Myocyte (in vitro differentiated cells): ENCODE data around the gene TGM3. TPM values are rescaled to one million over a fixed set of nuclear protein-coding genes. Genes with fewer than 3 reads are reported as not detected.
"Not testable (repeated sequence)": the region's sequence is repeated elsewhere in the genome, so short reads cannot be mapped to it uniquely, and the experiment has no call there.

ENCODE experiments used
- DNase-seq: peaks from one replicate; pipeline ENCODE4 v3.0.0-alpha.2; 2012; ENCODE audit warnings: low read depth
- polyA plus RNA-seq: library from polyadenylated mRNA; unstranded; fragments of >200 nt; gene quantifications from one replicate; pipeline ENCODE4 v1.2.1, GENCODE V29; 2012; ENCODE audit warnings: missing spikeins
- total RNA-seq: library from RNA; depleted of rRNA; stranded (reverse); fragments of >200 nt; gene quantifications from 2 replicates; pipeline ENCODE4 v1.2.3, GENCODE V29; 2014

TGM3 gene, protein sequence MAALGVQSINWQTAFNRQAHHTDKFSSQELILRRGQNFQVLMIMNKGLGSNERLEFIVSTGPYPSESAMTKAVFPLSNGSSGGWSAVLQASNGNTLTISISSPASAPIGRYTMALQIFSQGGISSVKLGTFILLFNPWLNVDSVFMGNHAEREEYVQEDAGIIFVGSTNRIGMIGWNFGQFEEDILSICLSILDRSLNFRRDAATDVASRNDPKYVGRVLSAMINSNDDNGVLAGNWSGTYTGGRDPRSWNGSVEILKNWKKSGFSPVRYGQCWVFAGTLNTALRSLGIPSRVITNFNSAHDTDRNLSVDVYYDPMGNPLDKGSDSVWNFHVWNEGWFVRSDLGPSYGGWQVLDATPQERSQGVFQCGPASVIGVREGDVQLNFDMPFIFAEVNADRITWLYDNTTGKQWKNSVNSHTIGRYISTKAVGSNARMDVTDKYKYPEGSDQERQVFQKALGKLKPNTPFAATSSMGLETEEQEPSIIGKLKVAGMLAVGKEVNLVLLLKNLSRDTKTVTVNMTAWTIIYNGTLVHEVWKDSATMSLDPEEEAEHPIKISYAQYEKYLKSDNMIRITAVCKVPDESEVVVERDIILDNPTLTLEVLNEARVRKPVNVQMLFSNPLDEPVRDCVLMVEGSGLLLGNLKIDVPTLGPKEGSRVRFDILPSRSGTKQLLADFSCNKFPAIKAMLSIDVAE
- total RNA-seq: not detected in 2 replicates
- polyA plus RNA-seq: not detected

DNA sequence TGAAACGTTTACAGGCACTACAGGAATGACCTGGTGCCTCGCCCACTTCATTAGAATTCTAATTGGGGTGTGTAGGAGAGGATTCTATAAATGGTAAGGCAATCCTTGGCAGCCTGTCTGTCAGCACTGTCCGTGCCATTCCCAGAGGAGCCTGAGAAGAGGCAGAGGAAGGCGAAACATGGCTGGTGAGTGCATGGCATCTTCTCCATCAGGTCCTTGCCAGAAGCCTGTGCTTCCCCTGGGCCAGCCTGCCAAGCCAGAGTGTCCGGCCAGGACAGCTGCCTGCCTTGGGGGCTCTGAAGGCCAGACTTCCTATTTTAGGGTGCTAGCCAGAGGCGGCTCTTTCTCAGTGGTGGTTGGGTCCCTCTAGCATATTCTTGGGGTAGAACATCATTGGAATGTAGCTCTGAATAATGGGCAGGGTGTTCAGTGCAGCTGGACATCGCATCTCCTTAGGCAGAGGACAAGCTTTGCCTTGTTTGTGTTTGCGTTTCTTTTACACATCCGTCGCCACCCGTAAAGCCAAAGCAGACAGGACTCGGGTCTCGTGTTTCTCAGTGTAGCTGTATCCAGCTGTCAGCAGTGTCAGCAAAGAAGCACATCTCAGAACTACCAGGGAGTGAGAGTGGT, at the start of gene TGM3:
TGM3 (plus strand) TSS at position 116 of the 630 bp plus-strand sequence; CDS start at position 179, 63 bp downstream.
- DNase-seq: peak; percentile 5

DNA sequence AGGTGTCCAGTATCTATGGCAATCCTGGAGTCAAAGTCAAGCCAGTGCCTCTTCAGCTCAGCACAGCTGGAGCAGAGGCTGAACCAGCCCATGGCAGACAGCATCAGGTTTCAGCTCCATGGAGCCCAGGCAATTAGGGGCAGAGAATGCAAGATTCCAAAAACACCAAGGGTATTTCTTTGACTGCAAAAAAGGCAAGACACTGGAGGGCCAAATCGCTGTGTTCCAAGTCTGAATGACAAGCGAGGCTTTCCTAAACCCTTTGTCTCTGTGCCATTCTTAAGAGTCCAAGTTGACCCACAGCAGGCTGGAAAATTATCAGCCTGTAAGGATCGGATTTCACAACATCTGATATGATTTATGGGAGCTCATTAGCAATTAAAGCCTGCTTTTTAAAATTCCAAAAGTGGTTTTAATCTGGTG, 49.7 kb upstream of the TGM3 start:
- DNase-seq: no peak

DNA sequence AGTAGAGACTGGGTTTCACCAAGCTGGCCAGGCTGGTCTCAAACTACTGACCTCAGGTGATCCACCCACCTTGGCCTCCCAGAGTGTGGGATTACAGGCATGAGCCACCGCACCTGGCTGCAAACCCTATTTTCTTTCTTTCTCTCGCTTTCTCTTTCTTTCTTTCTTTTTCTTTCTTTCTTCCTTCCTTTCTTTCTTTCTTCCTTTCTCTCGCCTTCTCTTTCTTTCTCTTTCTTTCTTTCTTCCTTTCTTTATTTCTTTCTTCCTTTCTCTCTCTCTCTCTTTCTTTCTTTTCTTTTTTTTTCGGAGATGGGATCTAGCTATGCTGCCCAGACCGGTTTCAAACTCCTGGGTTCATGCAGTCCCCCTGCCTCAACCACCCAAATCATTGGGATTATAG, 47.0 kb upstream of the TGM3 start:
- DNase-seq: no peak

DNA sequence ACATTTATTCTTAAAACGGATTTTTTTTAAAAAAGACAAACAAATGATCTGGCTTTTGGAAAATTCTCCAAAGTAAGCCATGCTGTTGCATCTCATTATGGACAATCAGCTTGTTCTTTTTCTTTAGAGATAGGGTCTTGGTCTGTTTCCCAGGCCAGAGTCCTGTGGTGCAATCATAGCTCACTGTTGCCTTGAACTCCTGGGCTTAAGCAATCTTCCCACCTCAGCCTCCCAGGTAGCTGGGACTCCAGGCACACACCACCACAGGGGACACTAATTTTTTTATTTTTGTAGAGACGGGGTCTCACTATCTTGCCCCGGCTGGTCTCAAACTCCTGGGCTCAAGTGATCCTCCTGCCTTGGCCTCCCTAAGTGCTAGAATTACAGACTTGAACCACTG, 45.9 kb upstream of the TGM3 start:
- no peak for DNase-seq

DNA sequence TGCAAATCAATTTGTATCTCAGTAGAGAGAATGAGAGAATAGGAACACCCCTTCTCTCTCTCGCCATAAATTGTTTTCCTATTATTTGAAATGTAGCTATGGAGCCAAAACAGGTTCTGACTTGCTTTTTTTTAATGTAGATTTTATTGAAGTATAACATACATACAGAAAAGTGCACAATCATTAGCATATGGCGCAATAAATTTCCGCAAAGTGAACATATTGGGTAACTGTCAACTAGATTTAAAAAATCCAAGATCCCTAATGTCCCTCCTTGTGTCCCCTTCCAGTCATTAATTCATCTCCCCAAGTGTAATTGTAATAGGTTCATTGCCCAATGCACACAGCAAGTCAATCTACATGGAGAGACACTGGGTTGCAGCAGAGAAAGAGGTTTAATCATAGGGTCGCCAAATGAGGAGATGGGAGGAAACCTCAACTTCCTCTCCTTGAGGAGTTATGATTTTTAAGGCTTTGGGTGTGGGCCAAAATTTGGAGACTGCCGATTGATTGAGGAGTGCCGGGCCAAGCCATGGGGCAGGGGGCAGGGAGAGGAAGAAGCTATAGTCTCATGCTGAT, 43.3 kb upstream of the TGM3 start:
- DNase-seq: no peak

DNA sequence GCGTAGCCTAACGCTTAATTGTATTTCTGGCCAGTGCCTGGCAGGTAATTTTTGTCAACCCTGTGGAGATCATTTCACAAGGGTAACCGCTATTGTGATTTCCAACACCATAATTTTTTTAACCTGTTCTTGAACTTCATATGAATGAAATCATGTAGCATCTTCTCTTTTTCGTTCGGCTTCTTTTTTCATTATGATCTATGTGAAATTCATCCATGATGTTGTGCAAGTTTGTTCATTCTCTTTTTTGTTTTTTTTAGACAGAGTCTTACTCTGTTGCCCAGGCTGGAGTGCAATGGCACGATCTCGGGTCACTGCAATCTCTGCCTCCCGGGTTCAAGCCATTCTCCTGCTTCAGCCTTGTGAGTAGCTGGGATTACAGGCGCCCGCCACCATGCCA, 42.5 kb upstream of the TGM3 start:
- DNase-seq: no peak

DNA sequence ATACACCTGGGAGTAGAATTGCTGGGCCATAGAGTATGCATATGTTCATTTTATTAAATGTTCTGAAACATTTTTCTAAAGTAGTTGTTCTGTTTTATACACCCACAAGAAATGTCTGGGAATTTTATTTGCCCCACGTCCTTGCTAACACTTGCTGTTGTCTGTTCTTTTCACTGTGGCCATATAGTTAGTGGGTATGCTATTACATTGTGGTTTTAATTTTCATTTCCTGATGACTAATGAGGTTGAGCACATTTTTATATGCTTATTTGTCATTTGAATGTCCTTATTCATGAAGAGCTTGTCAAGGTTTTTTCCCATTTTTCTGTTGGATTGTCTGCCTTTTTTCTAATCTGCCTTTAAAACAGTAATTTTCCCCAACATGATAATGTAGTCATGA, 41.5 kb upstream of the TGM3 start:
- DNase-seq: no peak

DNA sequence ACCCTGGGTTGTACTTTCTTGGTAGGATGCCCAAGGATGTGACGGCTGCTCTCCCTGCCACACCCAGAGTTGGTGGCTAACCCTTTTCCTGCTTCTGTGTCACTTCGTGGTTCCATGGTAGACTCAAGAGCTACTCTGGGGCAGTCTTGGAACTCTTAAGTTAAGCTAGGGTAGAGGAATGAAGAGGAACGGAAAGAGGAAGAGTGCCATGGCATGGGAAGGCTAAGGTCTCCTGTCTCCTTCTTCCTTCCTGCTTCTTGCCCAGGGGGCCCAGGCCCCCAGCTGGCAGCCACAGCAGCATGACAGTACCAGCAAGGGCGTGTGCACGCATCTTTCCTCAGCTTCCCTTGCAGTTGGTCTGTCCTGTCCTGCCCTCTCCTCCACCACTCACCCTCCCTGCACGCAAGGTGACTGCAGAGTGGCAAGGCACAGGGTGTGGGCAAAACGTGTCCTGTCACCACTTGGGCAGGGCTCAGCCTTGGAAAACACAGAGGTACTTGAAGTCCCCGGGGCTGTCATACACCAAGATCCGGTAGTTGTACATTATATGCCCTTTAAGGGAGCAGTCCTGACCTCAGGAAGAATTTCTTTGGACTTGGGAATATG, 39.8 kb upstream of the TGM3 start:
- no peak for DNase-seq

DNA sequence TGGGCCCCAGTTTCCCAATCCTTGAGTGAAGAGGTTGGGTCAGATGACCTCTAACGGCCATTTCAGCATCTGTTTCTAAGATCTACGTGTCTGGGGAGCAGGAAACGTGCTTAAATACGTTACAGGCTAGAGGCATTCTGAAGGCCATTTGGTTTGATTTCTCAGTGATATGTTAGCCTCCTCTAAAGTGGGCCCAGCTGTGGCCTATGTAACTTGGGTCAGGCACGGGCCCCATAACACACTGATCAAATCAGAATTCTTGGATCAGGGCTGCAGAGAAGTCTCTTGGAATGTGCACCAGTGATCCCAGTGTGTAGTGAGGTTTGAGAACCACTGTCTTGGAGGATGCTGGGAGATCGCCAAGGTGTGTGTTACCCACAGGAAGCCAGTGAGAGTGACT, 36.1 kb upstream of the TGM3 start:
- no peak for DNase-seq

DNA sequence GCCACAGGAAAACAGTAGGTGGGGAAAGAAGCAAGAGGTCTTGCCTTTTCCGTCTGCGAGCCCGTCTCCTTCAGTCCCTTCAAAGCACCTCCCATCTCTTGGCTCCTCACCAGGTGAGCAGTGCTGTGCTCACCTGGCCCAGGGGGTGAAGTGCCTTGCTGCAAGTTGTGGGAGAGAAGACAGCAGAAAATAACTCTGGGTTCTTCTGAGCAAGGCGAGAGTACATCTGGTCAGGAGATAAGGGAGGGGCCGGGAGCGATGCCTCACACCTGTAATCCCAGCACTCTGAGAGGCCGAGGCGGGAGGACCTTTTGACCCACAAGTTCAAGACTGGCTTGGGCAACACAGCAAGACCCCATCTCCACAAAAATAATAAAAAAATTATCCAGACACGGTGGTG, 35.6 kb upstream of the TGM3 start:
- DNase-seq: no peak

DNA sequence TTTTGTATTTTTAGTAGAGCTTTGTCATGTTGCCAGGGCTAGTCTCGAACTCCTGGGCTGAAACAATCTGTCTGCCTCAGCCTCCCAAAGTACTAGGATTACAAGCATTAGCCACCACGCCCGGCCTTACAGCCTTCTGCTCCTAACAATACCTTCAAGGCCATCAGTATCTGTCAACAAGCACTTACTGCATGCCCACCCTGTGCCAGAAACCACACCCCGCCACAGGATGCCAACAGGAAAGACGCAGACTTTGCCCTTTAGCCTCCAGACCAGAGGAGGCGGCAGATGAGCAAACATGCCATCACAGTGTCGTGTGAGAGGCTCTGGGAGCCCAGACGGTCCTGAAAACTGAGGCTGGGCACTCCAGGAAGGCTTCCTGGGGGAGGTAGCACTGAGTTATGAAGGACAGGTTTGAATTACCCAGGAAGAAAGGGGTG, 34.7 kb upstream of the TGM3 start:
- DNase-seq: peak; percentile 11

DNA sequence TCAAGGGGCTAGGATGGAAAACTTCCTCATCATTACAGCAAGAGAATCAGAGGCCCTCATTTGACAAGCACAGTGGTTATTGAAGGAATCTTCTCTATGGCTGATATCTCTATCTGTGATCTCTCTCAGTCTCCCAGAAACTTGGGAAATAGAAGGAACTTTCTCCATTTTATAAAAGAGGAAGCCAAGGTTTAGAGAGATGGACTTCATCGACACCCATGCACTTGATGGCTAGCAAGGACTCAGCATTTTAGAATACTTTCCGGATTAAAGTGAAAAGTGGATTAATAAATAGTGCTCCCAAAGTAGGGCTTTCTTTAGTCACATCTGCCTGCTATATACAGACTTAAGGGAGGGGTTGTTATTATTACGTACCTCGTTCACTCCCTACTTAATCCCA, 34.2 kb upstream of the TGM3 start:
- no peak for DNase-seq

DNA sequence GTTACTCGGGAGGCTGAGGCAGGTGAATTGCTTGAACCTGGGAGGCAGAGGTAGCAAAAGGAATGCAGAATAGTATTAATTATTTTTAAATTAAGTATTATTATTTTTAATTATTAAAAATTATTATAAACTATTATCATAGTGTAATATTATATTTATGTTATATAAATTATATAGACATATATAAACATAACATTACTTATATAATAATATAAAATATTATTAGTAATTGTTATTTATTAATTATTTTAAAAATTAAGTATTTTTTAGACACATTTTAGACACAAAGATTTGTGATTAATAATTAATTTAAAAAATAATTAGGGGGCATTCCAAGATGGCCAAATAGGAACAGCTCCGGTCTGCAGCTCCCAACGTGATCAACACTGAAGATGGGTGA, 31.7 kb upstream of the TGM3 start:
- no peak for DNase-seq

DNA sequence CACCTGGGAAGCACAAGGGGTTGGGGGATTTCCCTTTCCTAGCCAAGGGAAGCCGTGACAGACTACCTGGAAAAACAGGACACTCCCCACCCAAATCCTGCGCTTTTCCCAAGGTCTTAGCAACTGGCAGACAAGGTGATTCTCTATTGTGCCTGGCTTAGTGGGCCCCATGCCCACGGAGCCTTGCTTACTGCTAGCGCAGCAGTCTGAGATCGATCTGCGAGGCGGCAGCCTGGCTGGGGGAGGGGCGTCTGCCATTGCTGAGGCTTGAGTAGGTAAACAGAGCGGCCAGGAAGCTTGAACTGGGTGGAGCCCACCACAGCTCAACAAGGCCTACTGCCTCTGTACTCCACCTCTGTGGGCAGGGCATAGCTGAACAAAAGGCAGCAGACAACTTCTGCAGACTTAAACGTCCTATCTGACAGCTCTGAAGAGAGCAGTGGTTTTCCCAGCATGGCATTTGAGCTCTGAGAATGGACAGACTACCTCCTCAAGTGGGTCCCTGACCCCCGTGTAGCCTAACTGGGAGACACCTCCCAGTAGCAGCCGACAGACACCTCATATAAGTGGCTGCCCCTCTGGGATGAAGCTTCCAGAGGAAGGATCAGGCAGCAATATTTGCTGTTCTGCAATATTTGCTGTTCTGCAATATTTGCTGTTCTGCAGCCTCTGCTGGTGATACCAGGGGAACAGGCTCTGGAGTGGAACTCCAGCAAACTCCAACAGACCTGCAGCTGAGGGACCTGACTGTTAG, 31.0 kb upstream of the TGM3 start:
- not testable (repeated sequence) for DNase-seq

DNA sequence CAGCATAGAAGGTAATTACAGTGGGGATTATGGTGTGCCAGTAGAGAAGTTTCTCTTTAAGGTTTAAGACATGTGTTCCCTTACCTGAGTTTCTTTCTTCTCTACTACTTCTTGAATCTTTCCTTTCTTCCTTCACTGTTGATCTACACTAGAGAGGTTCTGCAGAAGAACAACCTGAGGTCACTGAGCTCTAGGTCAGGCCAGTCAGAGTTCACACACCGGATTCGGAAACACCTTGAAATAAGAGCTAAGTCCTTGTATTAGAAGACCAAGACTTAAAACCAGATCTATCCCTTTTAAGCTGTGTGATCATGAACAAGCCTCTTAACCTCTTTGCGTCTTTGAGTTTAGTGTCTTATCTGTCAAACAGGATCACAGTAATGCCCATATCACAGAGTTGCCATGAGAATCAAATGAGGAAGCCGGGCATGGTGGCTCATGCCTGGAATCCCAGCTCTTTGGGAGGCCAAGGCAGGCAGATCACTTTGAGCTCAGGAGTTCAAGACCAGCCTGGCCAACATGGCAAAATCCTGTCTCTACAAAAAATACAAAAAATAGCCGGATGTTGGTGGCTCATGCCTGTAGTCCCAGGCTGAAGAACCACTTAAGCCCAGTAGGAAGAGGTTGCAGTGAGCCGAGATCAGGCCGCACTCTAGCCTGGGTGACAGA, 22.0 kb upstream of the TGM3 start:
- DNase-seq: no peak

DNA sequence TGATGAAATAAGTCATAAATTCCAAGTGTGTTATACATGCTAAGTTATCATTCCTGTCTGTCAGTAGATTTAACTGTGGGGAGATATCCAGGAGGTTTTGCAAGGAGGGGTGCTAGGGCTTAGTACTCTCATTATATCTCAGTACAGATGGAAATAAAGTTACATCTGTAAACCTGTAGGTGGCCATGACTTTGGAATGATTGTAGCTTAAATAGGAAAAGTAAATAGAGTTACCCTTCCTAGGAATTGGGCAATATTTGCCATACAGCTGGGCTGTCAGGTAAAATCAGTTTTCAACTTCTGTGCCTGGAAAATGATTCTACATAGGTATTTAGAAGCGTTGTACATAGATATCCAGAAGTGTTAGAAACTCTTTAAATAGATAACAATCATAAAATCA, 19.8 kb upstream of the TGM3 start:
- no peak for DNase-seq

DNA sequence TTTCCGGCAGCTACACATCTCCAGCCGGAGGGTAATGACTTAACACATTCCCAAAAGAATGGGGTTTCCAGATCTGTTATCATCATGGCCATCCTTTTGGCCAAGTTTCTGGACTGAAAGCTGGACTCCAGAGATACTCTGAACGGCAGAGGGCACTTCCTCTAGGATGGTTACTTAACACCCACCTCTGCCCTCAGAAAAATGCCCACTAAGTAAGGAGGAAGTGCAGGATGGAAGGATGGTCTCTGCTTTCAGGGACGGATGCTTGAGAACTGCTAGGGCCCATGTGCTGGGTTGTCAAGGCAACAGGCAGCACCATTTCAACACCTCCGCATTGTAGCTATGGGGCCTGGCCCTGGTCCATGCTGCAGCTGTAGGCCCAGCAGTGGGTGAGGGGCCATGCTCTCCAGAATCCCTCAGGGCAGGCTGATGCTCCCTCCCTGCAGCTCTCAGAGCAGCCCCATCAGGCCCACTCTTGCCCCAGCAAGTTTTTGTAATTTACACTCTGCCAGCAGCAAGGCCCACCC, 16.5 kb upstream of the TGM3 start:
- no peak for DNase-seq

DNA sequence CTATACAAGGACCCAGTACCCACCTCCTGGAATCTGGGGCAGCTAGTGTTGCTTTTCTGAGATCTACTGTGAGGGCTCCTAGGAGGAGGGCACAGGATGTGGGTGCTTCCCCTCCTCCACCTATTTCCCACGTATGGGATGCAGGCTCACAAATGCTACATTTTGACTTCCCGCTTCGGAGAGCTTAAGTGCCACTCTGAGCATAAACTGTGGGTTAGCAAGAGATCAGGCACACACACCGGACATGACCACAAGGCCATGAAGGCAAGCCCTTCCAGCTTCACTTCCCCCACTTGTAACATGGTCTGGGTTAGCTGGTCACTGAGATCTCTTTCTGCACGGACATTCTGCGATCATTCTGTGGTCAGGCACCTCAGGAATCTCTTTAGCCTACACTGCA, 15.7 kb upstream of the TGM3 start:
- DNase-seq: no peak

DNA sequence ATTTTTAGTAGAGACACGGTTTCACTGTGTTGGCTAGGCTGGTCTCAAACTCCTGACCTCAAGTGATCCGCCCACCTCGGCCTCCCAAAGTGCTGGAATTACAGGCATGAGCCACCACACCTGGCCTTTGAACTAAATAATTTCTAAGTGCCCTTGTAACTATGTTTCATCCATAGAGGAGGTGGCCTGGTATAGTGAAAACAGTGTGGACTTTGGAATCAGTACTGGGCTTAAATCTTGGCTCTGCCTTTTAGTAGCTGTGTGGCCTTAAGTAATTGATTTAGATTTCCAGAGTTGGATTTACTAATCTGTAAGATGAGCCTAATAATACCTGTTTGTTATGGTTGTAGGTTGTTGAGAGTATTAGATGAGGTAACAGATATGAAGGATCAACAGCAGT, 14.2 kb upstream of the TGM3 start:
- DNase-seq: no peak

DNA sequence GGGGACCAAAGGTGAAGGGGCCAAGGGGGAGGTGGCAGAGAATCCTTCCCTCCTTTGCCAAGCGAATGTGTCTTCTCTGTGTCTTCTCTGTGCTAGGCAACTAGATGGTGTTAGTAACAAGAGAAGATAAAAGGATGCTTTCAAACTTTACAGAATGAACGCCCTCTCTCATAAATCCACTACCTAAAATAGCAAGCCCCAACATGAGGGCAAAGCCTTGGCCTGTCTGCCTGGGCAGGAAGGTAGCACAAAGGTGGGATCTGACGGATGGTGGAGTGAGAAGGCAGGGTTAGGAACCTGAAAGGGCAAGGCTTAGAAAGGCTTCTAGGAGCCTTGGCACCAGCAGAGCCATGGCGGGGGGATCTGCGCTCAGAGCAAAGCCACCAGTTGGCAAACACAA, 13.6 kb upstream of the TGM3 start:
- DNase-seq: no peak
